Stimulated activated CD4-positive, alpha-beta T cell treated with anti-CD3 and anti-CD28 coated beads, Interleukin-12 subunit alpha, Interleukin-12 subunit beta, amount 100 ng/mL, for 48 hours (primary cell): ENCODE measurements around the gene SLC16A10.
"Not testable (repeated sequence)": the region's sequence is repeated elsewhere in the genome, so short reads cannot be mapped to it uniquely, and the experiment has no call there.

Experiments used
- DNase-seq, 3 donors: peaks; one replicate each; pipeline ENCODE4 v3.0.0-alpha.2; 2020; ENCODE audit warnings: low read depth in 2 of 3, low spot score in 1 of 3

SLC16A10 gene

DNA sequence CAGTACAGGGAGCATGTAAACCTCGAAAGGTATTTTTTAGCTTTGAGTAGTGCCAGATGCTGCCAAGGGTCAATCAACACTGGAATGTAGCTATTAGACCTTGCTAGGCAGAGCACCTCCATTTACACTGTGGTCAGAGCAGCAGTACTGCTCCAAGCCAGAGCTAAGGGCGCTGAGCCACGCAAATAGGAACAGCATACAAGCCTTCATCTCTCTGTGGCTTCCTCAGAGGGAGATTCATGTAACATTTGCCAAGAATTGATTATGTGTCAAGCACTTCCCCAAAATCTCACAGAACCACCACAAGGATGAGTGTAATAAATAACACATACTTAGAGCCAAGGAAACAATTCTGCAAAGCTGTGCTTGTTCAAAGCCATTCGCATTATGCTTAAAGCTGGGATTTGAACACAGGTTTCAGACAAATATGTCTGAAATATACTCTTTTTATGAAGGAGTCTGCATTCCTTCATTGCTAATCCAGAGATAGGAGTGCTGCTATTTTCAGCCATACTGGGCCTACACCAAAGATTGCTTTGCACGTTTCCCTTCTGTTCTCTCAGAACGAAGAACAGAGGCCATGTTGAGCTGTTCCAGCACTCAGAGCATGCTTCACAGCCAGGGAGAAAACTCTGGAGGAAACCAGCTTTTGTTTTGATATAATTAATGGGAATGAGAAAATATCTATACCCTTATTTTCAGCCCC lies 97.7 kb downstream of the SLC16A10 start:
- DNase-seq = no peak

- no peak for DNase-seq
These were observed 98.7 kb downstream of the SLC16A10 start for GRCh38 chr6:111185954-111186353.

DNA sequence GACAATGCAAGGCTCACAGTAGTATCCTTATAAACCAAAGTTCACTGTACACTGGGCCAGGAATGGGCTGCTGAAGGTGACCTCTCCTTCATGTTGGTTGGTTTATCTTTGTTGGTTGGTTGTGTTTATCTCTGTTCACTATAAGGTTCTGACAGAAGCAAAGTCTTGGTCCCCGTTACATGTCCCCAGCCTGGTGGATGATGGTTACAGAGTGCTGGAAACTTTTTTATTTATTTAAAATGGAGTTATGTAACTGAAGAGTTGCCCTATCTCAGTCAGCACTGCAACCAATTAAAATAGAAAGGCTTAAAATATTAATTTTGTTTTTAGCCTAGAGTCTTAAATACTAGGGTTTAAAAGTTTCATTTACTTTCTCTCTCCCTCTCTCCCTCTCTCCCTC lies 100.6 kb downstream of the SLC16A10 start:
- no peak for DNase-seq

DNA sequence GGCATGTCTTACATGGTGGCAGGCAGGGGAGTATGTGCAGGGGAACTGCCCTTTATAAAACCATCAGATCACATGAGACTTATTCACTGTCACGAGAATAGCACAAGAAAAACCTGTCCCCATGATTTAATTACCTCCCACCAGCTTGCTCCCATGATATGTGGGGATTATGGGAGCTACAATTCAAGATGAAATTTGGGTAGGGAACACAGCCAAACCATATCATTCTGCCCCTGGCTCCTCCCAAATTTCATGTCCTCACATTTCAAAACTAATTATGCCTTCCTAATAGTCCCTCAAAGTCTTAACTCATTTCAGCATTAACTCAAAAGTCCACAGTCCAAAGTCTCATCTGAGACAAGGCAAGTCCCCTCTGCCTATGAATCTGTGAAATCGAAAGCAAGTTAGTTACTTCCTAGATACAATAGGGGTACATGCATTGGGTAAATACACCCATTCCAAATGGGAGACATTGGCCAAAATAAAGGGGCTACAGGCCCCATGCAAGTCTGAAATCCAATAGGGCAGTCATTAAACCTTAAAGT lies 102.4 kb downstream of the SLC16A10 start:
- not testable (repeated sequence) for DNase-seq

DNA sequence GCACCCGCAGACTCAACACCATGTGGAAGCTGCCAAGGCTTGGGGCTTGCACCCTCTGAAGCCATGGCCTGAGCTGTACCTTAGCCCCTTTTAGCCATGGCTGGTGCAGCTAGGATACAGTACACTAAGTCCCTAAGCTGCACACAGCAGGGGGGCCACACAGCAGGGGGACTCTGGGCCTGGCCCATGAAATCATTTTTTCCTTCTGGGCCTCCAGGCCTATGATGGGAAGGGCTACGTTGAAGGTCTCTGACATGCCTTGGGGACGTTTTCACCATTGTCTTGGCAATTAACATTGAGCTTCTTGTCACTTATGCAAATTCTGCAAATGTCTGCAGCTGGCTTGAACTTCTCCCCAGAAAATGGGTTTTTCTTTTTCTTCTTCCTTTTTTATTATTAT lies 103.3 kb downstream of the SLC16A10 start:
- no peak for DNase-seq

GRCh38 chr6:111191136-111191535 lies 103.8 kb downstream of the SLC16A10 start:
- DNase-seq = not testable (repeated sequence)

- DNase-seq = no peak
These were observed 105.7 kb downstream of the SLC16A10 start for GRCh38 chr6:111192911-111193555.

GRCh38 chr6:111195656-111196055 lies 108.4 kb downstream of the SLC16A10 start:
- no peak for DNase-seq

GRCh38 chr6:111198841-111199240 lies 111.5 kb downstream of the SLC16A10 start:
- no peak for DNase-seq

- no peak for DNase-seq
These were observed 112.6 kb downstream of the SLC16A10 start for GRCh38 chr6:111199935-111200334.

- no peak for DNase-seq
These were observed 113.3 kb downstream of the SLC16A10 start for GRCh38 chr6:111200350-111201243.

DNA sequence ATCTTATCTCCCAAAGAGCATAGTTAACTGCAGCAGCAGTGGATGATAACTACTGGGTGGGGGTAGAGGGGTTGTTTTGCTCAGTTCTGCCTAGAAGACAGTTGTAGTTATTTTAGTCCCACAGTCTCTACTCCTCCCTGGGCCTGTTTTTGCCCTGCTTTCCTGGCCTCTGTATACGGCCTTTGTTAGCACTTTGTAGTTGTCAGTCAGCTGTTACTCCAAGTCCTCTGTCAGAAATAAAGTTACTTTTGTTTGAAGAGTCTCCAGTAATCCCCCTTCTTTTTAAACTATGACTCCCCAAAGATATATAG lies 113.9 kb downstream of the SLC16A10 start:
- no peak for DNase-seq

GRCh38 chr6:111201764-111202163 lies 114.5 kb downstream of the SLC16A10 start:
- no peak for DNase-seq

DNA sequence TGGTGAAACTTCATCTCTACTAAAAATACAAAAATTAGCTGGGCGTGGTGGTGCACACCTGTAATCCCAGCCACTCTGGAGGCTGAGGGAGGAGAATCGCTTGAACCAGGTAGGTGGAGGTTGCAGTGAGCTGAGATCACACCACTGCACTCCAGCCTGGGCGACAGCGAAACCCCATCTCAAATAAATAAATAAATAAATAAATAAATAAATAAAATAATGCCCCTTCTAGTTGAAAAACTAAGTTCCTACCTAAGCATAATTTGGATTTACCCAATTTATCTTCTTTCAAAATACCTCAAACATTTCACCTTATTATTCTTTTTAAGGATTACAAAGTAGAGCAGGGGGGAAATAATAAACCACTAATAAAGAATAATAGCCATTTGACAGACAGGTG lies 116.2 kb downstream of the SLC16A10 start:
- DNase-seq = not testable (repeated sequence)

- no peak for DNase-seq
These were observed 117.0 kb downstream of the SLC16A10 start for GRCh38 chr6:111204305-111204704.

- DNase-seq = no peak
These were observed 117.6 kb downstream of the SLC16A10 start for GRCh38 chr6:111204881-111205280.

GRCh38 chr6:111205502-111205901 lies 118.2 kb downstream of the SLC16A10 start:
- no peak for DNase-seq

DNA sequence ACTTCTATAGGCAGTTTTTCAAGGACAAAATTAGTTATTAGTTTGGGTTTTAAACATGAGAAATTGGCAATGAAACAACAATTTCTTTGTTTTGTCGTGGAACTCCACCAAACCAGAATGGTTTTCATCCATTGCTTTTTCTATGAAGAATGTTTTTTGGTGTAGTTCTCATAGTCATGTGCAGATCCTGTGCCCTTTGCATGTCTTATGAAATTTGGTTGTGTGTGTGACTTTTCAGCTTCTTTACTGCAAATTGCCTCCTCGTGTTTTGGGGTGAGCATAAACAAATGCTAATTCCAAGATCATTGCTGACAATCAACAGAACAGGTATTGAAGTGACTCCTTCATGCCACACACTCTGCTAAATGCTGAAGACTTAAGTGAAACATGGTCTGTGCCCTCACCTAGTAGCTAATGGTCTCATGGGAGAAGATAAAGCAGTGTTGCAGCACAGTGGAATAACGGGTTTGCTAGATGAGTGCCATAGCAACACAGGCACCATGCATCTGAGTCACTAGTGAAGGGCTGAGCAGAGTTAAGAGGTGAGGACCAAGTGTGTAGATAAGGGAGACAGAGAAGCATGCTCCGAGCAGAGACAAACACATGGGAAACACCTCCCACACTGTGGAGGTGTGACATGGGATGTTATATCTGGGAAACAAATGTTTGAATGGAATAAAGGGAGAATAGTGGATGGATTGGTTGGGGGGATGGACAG lies 120.0 kb downstream of the SLC16A10 start:
- DNase-seq = no peak

DNA sequence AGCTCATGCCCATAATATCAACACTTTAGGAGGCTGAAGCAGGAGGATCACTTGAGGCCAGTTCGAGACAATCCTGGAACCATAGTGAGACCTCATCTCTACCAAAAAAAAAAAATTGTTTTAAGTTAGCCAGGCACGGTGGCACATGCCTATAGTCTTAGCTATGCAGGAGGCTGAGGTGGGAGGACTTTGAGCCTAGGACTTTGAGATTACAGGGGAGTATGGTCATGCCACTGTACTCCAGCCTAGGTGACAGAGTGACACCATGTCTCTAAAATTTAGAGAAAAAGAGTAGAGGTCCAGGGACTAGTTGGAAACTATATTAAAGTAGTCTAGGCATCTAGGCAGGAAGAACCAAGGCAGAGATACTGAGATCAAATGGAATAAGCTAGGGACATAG lies 121.6 kb downstream of the SLC16A10 start:
- DNase-seq = no peak

GRCh38 chr6:111210194-111210728 lies 123.0 kb downstream of the SLC16A10 start:
- peak in 1 of 3 donors; percentile 59 for DNase-seq
